DMS 273 (cell line): ENCODE results near the gene PTCD2.

Source experiments
- DNase-seq: peaks from one replicate; lab custom pipeline; 2025; ENCODE audit not compliant: unreplicated experiment; lab: John Stamatoyannopoulos, UW

The PTCD2 gene

GRCh38 chr5:72295539-72295938 lies 24.6 kb upstream of the PTCD2 start:
- peak; percentile 64 for DNase-seq

GRCh38 chr5:72296256-72296655 lies 23.9 kb upstream of the PTCD2 start:
- DNase-seq = peak; percentile 95

GRCh38 chr5:72298136-72298535 lies 22.0 kb upstream of the PTCD2 start:
- peak; percentile 64 for DNase-seq

- DNase-seq = peak; percentile 69
Observed at GRCh38 chr5:72298711-72299110, 21.5 kb upstream of the PTCD2 start.

- DNase-seq = no peak
Observed at GRCh38 chr5:72300590-72301339, 19.4 kb upstream of the PTCD2 start.

- DNase-seq = peak; percentile 95
Observed at GRCh38 chr5:72301557-72301956, 18.6 kb upstream of the PTCD2 start.

- no peak for DNase-seq
Observed at GRCh38 chr5:72302171-72302570, 18.0 kb upstream of the PTCD2 start.

GRCh38 chr5:72305194-72306142 lies 14.7 kb upstream of the PTCD2 start:
- DNase-seq = no peak

- peak; percentile 64 for DNase-seq
Observed at GRCh38 chr5:72307573-72307967, 12.6 kb upstream of the PTCD2 start.

- peak; percentile 99 for DNase-seq
Observed at GRCh38 chr5:72307968-72308852, 12.0 kb upstream of the PTCD2 start.

- no peak for DNase-seq
Observed at GRCh38 chr5:72308853-72309191, 11.4 kb upstream of the PTCD2 start.

- DNase-seq = no peak
Observed at GRCh38 chr5:72313141-72313540, 7.0 kb upstream of the PTCD2 start.

- DNase-seq = peak; percentile 91
Observed at GRCh38 chr5:72314571-72315172, 5.5 kb upstream of the PTCD2 start.

GRCh38 chr5:72319435-72319975 lies 668 bp upstream of the PTCD2 start:
- peak; percentile 61 for DNase-seq

- DNase-seq = no peak
Observed at GRCh38 chr5:72324189-72324825, 4.1 kb downstream of the PTCD2 start.

- DNase-seq = peak; percentile 42
Observed at GRCh38 chr5:72325566-72326305, 5.6 kb downstream of the PTCD2 start.

- peak; percentile 65 for DNase-seq
Observed at GRCh38 chr5:72326306-72326649, 6.1 kb downstream of the PTCD2 start.

GRCh38 chr5:72328172-72328571 lies 8.0 kb downstream of the PTCD2 start:
- peak; percentile 97 for DNase-seq

GRCh38 chr5:72330712-72331111 lies 10.5 kb downstream of the PTCD2 start:
- DNase-seq = no peak
